Measurements from ENCODE around the gene NFIL3.

NFIL3 gene

GRCh38 chr9:91436841-91437240 lies 13.2 kb upstream of the NFIL3 start:
- Histone ChIP-seq H3K9ac (no peak overlapping the region), H3K27me3 (no peaks in the 10 kb centered on the region), H3K9me3 (replicated peaks in 1 of 11) (no peaks in the 10 kb centered on the region), H3K4me1 (peaks cover 0 to 11% (median 0%) of the 10 kb centered on the region in 10 experiments; a peak in 3 of 20 replicates), H3K27ac (no peak overlapping the region), H4K20me1 (no peaks in the 10 kb centered on the region), H3K4me2 (no peak overlapping the region), H3K4me3 (no peak overlapping the region), H3K36me3 (no peaks in the 10 kb centered on the region)
- TF ChIP-seq Cebpa-rat (IDR thresholded peaks at IDR 0.05), result no peak

- TF ChIP-seq Cebpa-rat (IDR thresholded peaks at IDR 0.05), result no peak
- Histone ChIP-seq H3K4me2 (no peak overlapping the region), H3K4me3 (no peak overlapping the region), H3K36me3 (no peaks in the 10 kb centered on the region), H3K9ac (no peak overlapping the region), H3K27ac (no peak overlapping the region), H3K4me1 (peaks cover 0 to 12% (median 2%) of the 10 kb centered on the region in 10 experiments; a peak in 9 of 20 replicates), H3K27me3 (no peaks in the 10 kb centered on the region), H3K9me3 (replicated peaks in 1 of 11) (no peaks in the 10 kb centered on the region), H4K20me1 (no peaks in the 10 kb centered on the region)
Measured at GRCh38 chr9:91433180-91433579, 9.5 kb upstream of the NFIL3 start.

- no peak overlapping the region for H3K27ac ChIP-seq
- no peaks in the 10 kb centered on the region for H3K36me3 ChIP-seq
- no peaks in the 10 kb centered on the region for H4K20me1 ChIP-seq
- peaks cover under 1 to 29% (median 10%) of the 10 kb centered on the region in 10 experiments; a peak in 16 of 20 replicates for H3K4me1 ChIP-seq
- no peak overlapping the region for H3K4me2 ChIP-seq
- H3K9me3 ChIP-seq (replicated peaks in 1 of 11), result no peaks in the 10 kb centered on the region
- TF ChIP-seq Cebpa-rat (IDR thresholded peaks at IDR 0.05), result no peak
- no peak overlapping the region for H3K4me3 ChIP-seq
- no peaks in the 10 kb centered on the region for H3K27me3 ChIP-seq
- no peak overlapping the region for H3K9ac ChIP-seq
Measured at GRCh38 chr9:91431485-91431884, 7.9 kb upstream of the NFIL3 start.

- no peak overlapping the region for H3K9ac ChIP-seq
- no peaks in the 10 kb centered on the region for H3K9me3 ChIP-seq (replicated peaks in 1 of 11)
- H3K4me1 ChIP-seq, result peaks cover 19 to 46% (median 29%) of the 10 kb centered on the region in 10 experiments
- TF ChIP-seq Cebpa-rat (IDR thresholded peaks at IDR 0.05), result no peak
- no peaks in the 10 kb centered on the region for H4K20me1 ChIP-seq
- no peaks in the 10 kb centered on the region for H3K36me3 ChIP-seq
- peaks cover 0 to 10% (median 5%) of the 10 kb centered on the region in 11 experiments; a peak in 8 of 22 replicates for H3K27me3 ChIP-seq
- no peak overlapping the region for H3K27ac ChIP-seq
- no peak overlapping the region for H3K4me2 ChIP-seq
- no peak overlapping the region for H3K4me3 ChIP-seq
Measured at GRCh38 chr9:91429501-91429900, 5.9 kb upstream of the NFIL3 start.

- Histone ChIP-seq H3K4me2 (peak overlapping the region in 3 of 11 experiments; percentile 63 to 76 (median 71); a peak in 4 of 22 replicates), H3K27ac (no peak overlapping the region)
- TF ChIP-seq Cebpa-rat (IDR thresholded peaks at IDR 0.05), result no peak
Measured at GRCh38 chr9:91428927-91429351, 5.3 kb upstream of the NFIL3 start.

GRCh38 chr9:91428436-91428835 lies 4.8 kb upstream of the NFIL3 start:
- H3K27me3 ChIP-seq, result peaks cover 0 to 11% (median 5%) of the 10 kb centered on the region in 11 experiments; a peak in 8 of 22 replicates
- no peak overlapping the region; a peak in 1 of 22 replicates for H3K27ac ChIP-seq
- H3K9ac ChIP-seq, result no peak overlapping the region
- no peaks in the 10 kb centered on the region for H4K20me1 ChIP-seq
- H3K36me3 ChIP-seq, result no peaks in the 10 kb centered on the region
- peaks cover 19 to 46% (median 29%) of the 10 kb centered on the region in 10 experiments for H3K4me1 ChIP-seq
- H3K4me3 ChIP-seq, result no peak overlapping the region
- H3K9me3 ChIP-seq (replicated peaks in 1 of 11), result no peaks in the 10 kb centered on the region
- no peak for TF ChIP-seq Cebpa-rat (IDR thresholded peaks at IDR 0.05)
- peak overlapping the region in 5 of 11 experiments; percentile 49 to 76 (median 63); a peak in 8 of 22 replicates for H3K4me2 ChIP-seq

More at GRCh38 chr9:91428927-91429351, 5.3 kb upstream of the NFIL3 start:
- Histone ChIP-seq H3K9me3 (replicated peaks in 1 of 11) (no peaks in the 10 kb centered on the region), H3K9ac (no peak overlapping the region), H3K27me3 (peaks cover 0 to 11% (median 5%) of the 10 kb centered on the region in 11 experiments; a peak in 8 of 22 replicates), H4K20me1 (no peaks in the 10 kb centered on the region), H3K36me3 (no peaks in the 10 kb centered on the region), H3K4me1 (peaks cover 19 to 46% (median 29%) of the 10 kb centered on the region in 10 experiments), H3K4me3 (no peak overlapping the region)

- Histone ChIP-seq H3K4me2 (peak overlapping the region in 6 of 11 experiments; percentile 24 to 76 (median 58); a peak in 11 of 22 replicates), H3K9ac (no peak overlapping the region)
Measured at GRCh38 chr9:91427873-91428272, 4.2 kb upstream of the NFIL3 start.

GRCh38 chr9:91426123-91426745 lies 2.6 kb upstream of the NFIL3 start:
- H3K4me3 ChIP-seq, result no peak overlapping the region
- H3K4me1 ChIP-seq, result peaks cover 19 to 53% (median 29%) of the 10 kb centered on the region in 10 experiments
- peak overlapping the region in 4 of 11 experiments; percentile 16 to 99 (median 95); a peak in 3 of 22 replicates for H3K9ac ChIP-seq
- peaks cover 10 to 21% (median 19%) of the 10 kb centered on the region in 11 experiments; a peak in 17 of 22 replicates for H4K20me1 ChIP-seq
- no peak for TF ChIP-seq Cebpa-rat (IDR thresholded peaks at IDR 0.05)
- peaks cover 0 to 11% (median 5%) of the 10 kb centered on the region in 11 experiments; a peak in 8 of 22 replicates for H3K27me3 ChIP-seq
- H3K9me3 ChIP-seq (replicated peaks in 1 of 11), result no peaks in the 10 kb centered on the region; a peak in 1 of 22 replicates
- peak overlapping the region; percentile 81 to 97 (median 88); a peak in 18 of 22 replicates for H3K4me2 ChIP-seq
- no peaks in the 10 kb centered on the region for H3K36me3 ChIP-seq
- H3K27ac ChIP-seq, result peak overlapping the region in 4 of 11 experiments; percentile 94 to 99 (median 96); a peak in 7 of 22 replicates

More at GRCh38 chr9:91427873-91428272, 4.2 kb upstream of the NFIL3 start:
- peaks cover 0 to 11% (median 5%) of the 10 kb centered on the region in 11 experiments; a peak in 8 of 22 replicates for H3K27me3 ChIP-seq
- H3K27ac ChIP-seq, result peak overlapping the region in 1 of 11 experiments; percentile 13; a peak in 1 of 22 replicates
- no peaks in the 10 kb centered on the region for H3K9me3 ChIP-seq (replicated peaks in 1 of 11)
- H3K36me3 ChIP-seq, result no peaks in the 10 kb centered on the region
- no peak for TF ChIP-seq Cebpa-rat (IDR thresholded peaks at IDR 0.05)
- peaks cover 19 to 46% (median 29%) of the 10 kb centered on the region in 10 experiments for H3K4me1 ChIP-seq
- H3K4me3 ChIP-seq, result no peak overlapping the region
- peaks cover 0 to 4% (median 3%) of the 10 kb centered on the region in 11 experiments; a peak in 12 of 22 replicates for H4K20me1 ChIP-seq

GRCh38 chr9:91425271-91425670 lies 1.6 kb upstream of the NFIL3 start:
- H3K4me2 ChIP-seq, result peak overlapping the region; percentile 81 to 97 (median 88)
- peak overlapping the region in 10 of 11 experiments; percentile 94 to 99 (median 96); a peak in 20 of 22 replicates for H3K27ac ChIP-seq
- H3K9me3 ChIP-seq (replicated peaks in 1 of 11), result no peaks in the 10 kb centered on the region; a peak in 1 of 22 replicates
- H4K20me1 ChIP-seq, result peaks cover 15 to 30% (median 29%) of the 10 kb centered on the region in 11 experiments; a peak in 17 of 22 replicates
- TF ChIP-seq Cebpa-rat (IDR thresholded peaks at IDR 0.05), result no peak
- peak overlapping the region; percentile 91 to 99 (median 97); a peak in 20 of 22 replicates for H3K9ac ChIP-seq
- peaks cover 28 to 62% (median 38%) of the 10 kb centered on the region in 10 experiments for H3K4me1 ChIP-seq
- peaks cover 0 to 11% (median 5%) of the 10 kb centered on the region in 11 experiments; a peak in 8 of 22 replicates for H3K27me3 ChIP-seq
- peak overlapping the region in 9 of 10 experiments; percentile 74 to 92 (median 87); a peak in 18 of 20 replicates for H3K4me3 ChIP-seq
- peaks cover 0 to 3% (median 0%) of the 10 kb centered on the region in 11 experiments; a peak in 2 of 22 replicates for H3K36me3 ChIP-seq
